Measurements from ENCODE around the gene ESRRG.
A peak's percentile ranks its signal among the peaks of the same experiment; 100 is the strongest.

The ESRRG gene

GRCh38 chr1:216580538-216581057, 142.6 kb downstream of the ESRRG start:
- no peak for TF ChIP-seq CTCF (conservative IDR thresholded peaks at IDR 0.05; ENCODE audit: low read depth, low read length)
- no peak for DNase-seq (ENCODE audit: low read depth)
- no peak overlapping the region for H3K4me3 ChIP-seq (ENCODE audit: low read length)

DNA sequence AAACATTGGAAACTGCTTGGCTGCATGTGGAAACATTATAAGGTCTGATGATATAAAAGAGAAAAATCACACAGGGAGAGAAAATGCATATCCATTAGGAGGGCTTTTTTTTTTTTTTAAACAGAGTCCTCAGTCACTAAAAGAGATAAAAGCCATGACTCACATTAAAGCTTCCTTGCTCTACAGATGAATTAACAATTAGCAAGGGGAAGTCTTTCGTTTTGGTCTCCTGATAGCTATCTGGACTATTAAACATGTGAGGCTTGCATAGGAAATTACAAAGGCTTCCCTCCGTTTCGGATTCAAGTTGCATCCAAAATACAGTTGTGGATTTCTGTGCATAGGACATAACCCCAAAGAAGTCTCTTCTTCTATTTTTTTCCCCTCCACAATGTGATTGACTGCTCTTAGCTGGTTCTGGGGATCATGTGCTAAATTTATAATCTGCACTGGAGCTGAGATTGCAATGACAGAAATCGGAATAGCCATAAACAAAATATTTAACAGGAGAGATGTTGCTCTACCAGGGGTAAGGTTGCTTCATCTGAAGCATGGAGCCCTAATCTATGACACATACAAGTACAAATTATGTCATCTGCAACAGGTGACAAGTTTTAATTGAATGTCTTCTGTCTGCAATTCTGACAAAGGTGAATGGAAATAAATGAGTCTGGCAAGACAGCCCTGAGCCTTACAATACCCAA, 146.8 kb downstream of the ESRRG start:
- no peak overlapping the region for H3K4me3 ChIP-seq (ENCODE audit: low read length)
- TF ChIP-seq CTCF (conservative IDR thresholded peaks at IDR 0.05; ENCODE audit: low read depth, low read length): no peak
- no peak for DNase-seq (ENCODE audit: low read depth)

GRCh38 chr1:216566641-216567205, 156.5 kb downstream of the ESRRG start:
- peak; percentile 58 for TF ChIP-seq CTCF (conservative IDR thresholded peaks at IDR 0.05; ENCODE audit: low read depth, low read length)
- H3K4me3 ChIP-seq (ENCODE audit: low read length): no peak overlapping the region
- DNase-seq (ENCODE audit: low read depth): no peak

DNA sequence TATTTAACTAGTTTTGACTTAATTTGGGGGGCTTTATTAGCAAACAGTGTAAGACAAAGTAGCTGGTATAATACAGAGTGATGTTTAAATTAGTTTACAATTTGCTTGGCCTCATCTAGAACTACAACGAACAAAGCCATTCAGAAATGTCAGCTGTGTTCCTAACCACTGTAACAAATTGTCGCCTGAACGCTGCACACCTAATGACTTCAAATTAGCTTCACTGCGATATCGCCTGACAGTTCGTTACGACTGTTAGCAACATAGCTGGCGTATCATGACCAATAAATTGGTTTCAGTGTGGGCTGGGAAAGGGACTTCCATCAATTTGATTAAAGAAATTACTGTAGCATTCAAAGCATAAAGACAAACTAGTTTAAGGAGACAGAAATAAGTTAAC, 160.1 kb downstream of the ESRRG start:
- TF ChIP-seq CTCF (conservative IDR thresholded peaks at IDR 0.05; ENCODE audit: low read depth, low read length): no peak
- no peak for DNase-seq (ENCODE audit: low read depth)

GRCh38 chr1:216562383-216562782, 160.8 kb downstream of the ESRRG start:
- H3K4me3 ChIP-seq (ENCODE audit: low read length): no peak overlapping the region
- DNase-seq (ENCODE audit: low read depth): no peak
- TF ChIP-seq CTCF (conservative IDR thresholded peaks at IDR 0.05; ENCODE audit: low read depth, low read length): peak; percentile 13

More for the DNA sequence above, 160.1 kb downstream of the ESRRG start:
- H3K4me3 ChIP-seq (ENCODE audit: low read length): no peak overlapping the region

DNA sequence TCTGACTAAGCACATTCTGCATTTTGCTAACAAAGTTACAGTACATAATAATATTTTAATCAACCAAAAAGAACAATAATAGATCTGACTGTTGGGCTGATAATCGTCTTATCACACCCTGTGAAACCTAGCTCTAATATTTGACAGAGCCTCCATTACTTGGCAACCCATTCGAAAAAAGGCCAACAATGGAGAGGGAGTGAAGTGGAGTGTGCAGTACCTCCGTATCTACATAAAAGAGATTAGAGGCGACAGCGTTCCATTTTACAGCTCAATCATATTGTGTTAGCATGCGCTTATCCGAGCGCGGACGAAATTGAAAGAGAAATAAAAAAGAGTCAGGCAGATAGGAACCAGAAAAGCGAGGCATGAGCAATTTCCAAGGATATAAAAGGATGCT, 162.7 kb downstream of the ESRRG start:
- no peak overlapping the region for H3K4me3 ChIP-seq (ENCODE audit: low read length)
- no peak for TF ChIP-seq CTCF (conservative IDR thresholded peaks at IDR 0.05; ENCODE audit: low read depth, low read length)
- no peak for DNase-seq (ENCODE audit: low read depth)

DNA sequence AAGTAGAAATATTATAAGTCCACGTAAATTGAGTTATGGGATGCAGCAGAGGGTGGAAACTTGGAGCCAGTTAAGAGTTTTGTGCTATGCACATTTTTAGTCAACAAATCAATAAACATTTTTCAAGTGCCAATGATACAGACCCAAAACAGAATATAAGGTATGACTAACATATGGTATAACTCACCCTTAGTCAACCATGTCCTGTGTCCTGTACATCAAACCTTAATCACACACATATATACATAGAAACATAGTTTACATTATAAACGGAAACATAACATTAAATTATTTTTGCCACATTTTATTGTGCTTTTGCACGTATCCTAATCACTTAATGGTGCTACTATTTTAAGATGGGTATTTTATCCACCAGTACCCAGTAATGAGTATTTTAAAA, 163.9 kb downstream of the ESRRG start:
- DNase-seq (ENCODE audit: low read depth): no peak
- TF ChIP-seq CTCF (conservative IDR thresholded peaks at IDR 0.05; ENCODE audit: low read depth, low read length): no peak
- no peak overlapping the region for H3K4me3 ChIP-seq (ENCODE audit: low read length)

Data from retinal pigment epithelial cell (primary cell).